ENCODE data around the gene AKNA.

Gene AKNA

GRCh38 chr9:114366334-114367128 is 21.3 kb downstream of the AKNA start:
- CTCF ChIA-PET: interaction anchor here (1.1 to 1.4 kb wide), 4 partner anchors 11 to 27 kb away, joined by 3 to 6 read pairs (median 4); no protein-coding TSS in a partner anchor
- TF ChIP-seq CTCF (IDR thresholded peaks at IDR 0.05; ENCODE audit: insufficient read depth, low read length, missing control alignments): no peak
- POLR2A ChIA-PET: interaction anchor here (1.1 kb wide), 1 partner anchor 20 kb away, joined by 3 read pairs; no protein-coding TSS in a partner anchor
- peak; percentile 59 for DNase-seq (ENCODE audit: low read depth, low spot score)
- no peak overlapping the region for H3K4me3 ChIP-seq (ENCODE audit: low read depth, low read length)

GRCh38 chr9:114365194-114365593 is 22.6 kb downstream of the AKNA start:
- H3K4me3 ChIP-seq (ENCODE audit: low read depth, low read length): no peak overlapping the region
- CTCF ChIA-PET: interaction anchor here (1.0 to 2.3 kb wide), 4 partner anchors 9 to 40 kb away, joined by 3 to 9 read pairs (median 4); no protein-coding TSS in a partner anchor
- no peak for TF ChIP-seq CTCF (IDR thresholded peaks at IDR 0.05; ENCODE audit: insufficient read depth, low read length, missing control alignments)
- POLR2A ChIA-PET: interaction anchor here (0.6 to 1.1 kb wide), 2 partner anchors 19 to 22 kb away, joined by 3 read pairs; no protein-coding TSS in a partner anchor
- no peak for DNase-seq (ENCODE audit: low read depth, low spot score)

- no peak for TF ChIP-seq CTCF (IDR thresholded peaks at IDR 0.05; ENCODE audit: insufficient read depth, low read length, missing control alignments)
- DNase-seq (ENCODE audit: low read depth, low spot score): peak; percentile 85
- CTCF ChIA-PET: interaction anchor here (1.0 to 4.5 kb wide), 5 partner anchors 10 to 41 kb away, joined by 3 to 14 read pairs (median 3); no protein-coding TSS in a partner anchor
- no peak overlapping the region for H3K4me3 ChIP-seq (ENCODE audit: low read depth, low read length)
- POLR2A ChIA-PET: interaction anchor here (0.6 to 1.0 kb wide), 2 partner anchors 11 to 20 kb away, joined by 3 to 4 read pairs; no protein-coding TSS in a partner anchor
These were observed 23.4 kb downstream of the AKNA start for GRCh38 chr9:114364134-114365041.

- no peak overlapping the region for H3K4me3 ChIP-seq (ENCODE audit: low read depth, low read length)
- POLR2A ChIA-PET: interaction anchor here (1.0 kb wide), 1 partner anchor 10 kb away, joined by 4 read pairs; no protein-coding TSS in a partner anchor
- no peak for DNase-seq (ENCODE audit: low read depth, low spot score)
- TF ChIP-seq CTCF (IDR thresholded peaks at IDR 0.05; ENCODE audit: insufficient read depth, low read length, missing control alignments): no peak
- CTCF ChIA-PET: interaction anchor here (1.4 to 4.5 kb wide), 3 partner anchors 8 to 13 kb away, joined by 3 to 14 read pairs (median 5); no protein-coding TSS in a partner anchor
These were observed 24.4 kb downstream of the AKNA start for GRCh38 chr9:114363424-114363823.

- ChIA-PET CTCF (interaction anchor here (1.4 to 4.5 kb wide), 4 partner anchors 8 to 23 kb away, joined by 3 to 14 read pairs (median 4); no protein-coding TSS in a partner anchor), POLR2A (no interaction called here)
- H3K4me3 ChIP-seq (ENCODE audit: low read depth, low read length): no peak overlapping the region
- TF ChIP-seq CTCF (IDR thresholded peaks at IDR 0.05; ENCODE audit: insufficient read depth, low read length, missing control alignments): no peak
- no peak for DNase-seq (ENCODE audit: low read depth, low spot score)
These were observed 25.4 kb downstream of the AKNA start for GRCh38 chr9:114362394-114362793.

Measured in AG04449 (cell line).